Activated CD8-positive, alpha-beta memory T cell treated with anti-CD3 and anti-CD28 coated beads for 4 hours (primary cell): ENCODE measurements around the gene SLC39A10.
"Not testable (repeated sequence)": the region's sequence is repeated elsewhere in the genome, so short reads cannot be mapped to it uniquely, and the experiment has no call there.

Source experiments
- DNase-seq, 2 donors: peaks; one replicate each; pipeline ENCODE4 v3.0.0-alpha.2; 2020; ENCODE audit warnings: low read depth in 2 of 2

The SLC39A10 gene

DNA sequence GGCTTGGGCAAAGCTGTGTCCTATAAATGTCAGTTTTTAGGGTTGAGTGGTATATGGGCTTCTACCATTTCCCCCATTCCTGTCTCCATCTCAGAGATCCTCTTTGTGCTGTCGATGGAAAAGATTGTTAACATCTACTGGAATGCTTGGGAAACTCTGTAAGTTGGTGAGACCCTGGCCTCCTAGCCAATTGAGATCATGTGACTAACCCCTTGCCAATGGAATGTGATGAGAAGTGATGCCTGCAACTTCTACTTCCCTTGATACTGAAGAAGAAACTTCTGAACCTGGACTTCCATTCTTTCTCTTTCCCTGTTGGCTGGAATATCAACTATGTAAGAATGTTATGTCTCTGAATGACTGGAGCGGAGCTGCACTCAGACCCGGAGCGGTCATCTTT is 14.5 kb downstream of the SLC39A10 start:
- no peak for DNase-seq

DNA sequence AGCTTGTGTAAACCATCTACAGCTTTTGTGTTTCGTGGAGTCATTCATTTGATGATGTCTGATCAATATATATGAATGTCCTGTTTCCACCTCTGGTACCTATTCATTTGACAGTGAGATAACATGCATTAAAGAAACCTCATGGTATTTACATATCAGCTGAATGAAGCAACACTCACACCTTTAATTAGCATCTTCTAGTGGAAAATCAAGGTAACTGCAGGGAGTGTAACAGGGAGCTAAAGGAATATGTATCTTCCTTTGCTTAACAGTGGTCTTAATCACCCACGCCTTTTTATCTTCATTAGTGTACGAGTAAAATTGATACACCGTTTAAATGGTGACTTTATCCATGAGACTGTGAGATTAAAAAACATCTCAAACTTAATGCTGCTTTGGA is 15.6 kb downstream of the SLC39A10 start:
- no peak for DNase-seq

DNA sequence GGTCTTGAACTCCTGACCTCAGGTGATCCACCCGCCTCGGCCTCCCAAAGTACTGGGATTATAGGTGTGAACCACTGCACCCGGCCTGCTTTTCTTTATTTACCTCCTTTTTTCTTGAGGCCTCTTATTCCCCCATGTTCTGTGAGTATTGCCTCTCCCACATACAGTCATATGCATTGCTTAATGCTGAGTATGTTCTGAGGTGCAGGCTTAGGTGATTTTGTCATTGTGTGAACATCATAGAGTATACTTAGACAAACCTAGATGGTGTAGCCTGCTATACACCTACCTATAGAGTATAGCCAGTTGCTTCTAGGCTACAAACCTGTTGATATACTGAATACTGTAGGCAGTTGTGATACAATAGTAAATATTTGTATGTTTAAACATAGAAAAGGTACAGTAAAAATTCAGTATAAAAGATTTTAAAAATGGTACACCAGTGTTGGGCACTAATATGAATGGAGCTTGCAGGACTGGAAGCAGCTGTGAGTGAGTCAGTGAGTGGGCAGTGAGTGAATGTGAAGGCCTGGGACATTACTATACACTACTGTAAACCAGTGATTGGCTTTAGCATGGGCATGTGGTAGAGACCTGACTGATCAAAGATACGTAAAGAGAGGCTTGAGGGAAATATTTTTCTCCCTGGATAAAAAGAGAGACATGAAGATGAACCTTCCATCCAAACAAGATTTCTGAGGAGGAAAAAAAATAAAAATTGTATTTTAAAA is 17.6 kb downstream of the SLC39A10 start:
- DNase-seq, result no peak

DNA sequence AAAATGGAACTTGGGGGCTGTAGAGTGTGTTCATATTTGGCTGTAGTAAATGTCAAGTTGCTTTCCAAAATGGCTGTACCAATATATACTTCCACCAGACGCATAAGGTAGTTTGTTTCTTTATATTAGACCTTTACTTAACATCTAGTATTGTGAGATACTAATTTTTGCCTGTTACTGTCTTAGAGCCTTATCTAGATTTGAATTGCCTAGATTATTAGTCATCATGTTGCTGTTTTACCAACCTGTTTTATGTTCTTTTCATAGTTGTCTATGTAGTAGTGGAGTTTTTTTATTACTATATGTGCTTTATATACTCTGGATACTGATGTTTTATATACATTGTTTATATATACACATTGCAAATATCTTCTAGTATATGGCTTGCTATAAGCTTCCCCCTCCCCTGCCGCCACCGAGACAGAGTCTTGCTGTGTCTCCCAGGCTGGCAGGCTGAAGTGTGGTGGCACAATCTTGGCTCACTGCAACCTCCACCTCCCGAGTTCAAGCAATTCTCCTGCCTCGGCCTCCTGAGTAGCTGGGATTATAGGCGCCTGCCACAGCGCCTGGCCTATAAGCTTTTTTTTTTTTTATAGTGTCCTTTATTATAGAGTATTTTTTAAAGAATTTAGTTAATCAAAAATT is 18.9 kb downstream of the SLC39A10 start:
- no peak for DNase-seq

DNA sequence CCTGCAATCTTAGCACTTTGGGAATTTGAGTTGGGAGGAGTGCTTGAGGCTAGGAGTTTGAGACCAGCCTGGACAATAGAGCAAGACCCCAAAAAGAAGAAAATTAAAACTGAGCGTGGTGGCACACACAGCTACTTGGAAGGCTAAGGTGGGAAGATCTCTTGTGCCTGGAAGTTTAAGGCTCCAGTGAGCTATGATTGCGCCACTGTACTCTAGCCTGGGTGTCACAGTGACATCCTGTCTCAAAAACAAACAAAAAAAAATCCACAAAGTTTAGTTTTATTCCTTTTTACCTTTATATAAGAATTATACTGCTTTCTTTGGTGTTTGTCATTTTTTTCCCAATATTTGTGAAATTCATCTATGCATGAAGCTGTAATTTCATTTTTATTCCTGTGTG is 20.3 kb downstream of the SLC39A10 start:
- no peak for DNase-seq

DNA sequence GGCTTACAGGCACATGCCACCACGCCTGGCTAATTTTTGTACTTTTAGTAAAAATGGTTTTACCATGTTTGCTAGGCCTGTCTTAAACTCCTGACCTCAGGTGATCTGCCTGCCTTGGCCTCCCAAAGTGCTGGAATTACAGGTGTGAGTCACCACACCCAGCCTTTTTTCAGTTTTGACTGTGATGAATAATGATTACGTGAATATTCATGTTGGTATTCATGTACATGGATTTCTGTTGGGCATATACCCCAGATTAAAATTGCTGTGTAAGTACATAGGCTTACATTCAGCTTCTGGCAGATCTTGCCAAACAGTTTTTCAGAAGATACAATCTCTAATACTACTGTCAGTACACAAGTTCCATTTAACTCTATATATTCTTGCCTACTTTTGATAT is 20.9 kb downstream of the SLC39A10 start:
- no peak for DNase-seq

DNA sequence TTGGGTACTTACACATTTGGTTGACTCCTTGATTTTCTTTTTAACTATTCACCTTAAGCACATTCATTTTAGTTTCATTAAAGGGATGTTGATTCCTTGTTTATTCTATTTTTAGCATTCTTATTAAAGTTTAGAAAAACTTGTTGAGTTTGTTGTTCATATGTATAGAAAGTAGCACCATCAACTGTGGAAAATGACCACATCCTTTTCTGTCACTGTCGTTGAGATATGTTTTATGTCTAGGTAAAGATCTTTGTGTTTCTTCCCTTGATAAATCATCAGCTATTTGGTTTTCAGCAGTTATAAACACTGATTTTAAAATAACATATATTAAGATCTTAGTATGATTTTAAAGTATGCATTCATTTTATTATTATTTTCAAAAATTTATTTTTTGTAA is 25.1 kb downstream of the SLC39A10 start:
- DNase-seq, result no peak

DNA sequence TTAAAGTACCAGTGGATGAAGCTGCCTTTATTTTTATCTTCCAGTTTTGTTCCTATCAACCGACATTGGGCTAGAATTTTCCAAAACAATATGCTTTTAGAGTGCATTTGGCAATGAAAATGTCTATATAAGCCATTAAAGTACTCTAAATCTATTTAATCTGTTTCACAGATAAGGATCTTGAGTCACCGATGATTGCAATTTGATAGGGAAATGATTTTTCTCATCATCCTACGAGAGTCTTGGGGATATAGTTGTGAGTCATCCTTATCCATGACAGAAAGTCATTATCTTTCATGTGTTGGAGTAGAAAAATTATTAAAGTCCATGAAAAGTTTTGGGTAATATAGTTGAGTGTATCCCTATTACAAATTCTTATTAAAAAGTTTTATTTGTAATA is 26.1 kb downstream of the SLC39A10 start:
- no peak for DNase-seq

DNA sequence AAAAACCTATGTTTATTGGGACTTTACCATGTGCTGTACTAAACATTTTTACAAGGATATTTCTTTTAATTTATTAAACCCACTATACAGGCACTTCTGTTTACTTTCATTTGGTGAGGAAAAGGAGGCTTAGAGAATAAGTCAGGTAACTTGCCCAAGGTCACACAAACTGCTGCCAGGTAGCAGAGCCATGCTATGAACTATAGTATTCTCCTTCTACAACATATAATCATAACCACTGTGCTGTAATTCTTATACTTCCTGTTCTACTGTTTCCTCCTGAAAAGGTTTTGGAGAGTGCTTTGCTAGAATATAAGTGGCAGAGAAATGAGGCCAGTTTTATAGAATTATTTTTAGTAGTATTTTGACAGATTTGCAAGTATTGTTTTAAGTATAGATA is 29.5 kb downstream of the SLC39A10 start:
- no peak for DNase-seq

DNA sequence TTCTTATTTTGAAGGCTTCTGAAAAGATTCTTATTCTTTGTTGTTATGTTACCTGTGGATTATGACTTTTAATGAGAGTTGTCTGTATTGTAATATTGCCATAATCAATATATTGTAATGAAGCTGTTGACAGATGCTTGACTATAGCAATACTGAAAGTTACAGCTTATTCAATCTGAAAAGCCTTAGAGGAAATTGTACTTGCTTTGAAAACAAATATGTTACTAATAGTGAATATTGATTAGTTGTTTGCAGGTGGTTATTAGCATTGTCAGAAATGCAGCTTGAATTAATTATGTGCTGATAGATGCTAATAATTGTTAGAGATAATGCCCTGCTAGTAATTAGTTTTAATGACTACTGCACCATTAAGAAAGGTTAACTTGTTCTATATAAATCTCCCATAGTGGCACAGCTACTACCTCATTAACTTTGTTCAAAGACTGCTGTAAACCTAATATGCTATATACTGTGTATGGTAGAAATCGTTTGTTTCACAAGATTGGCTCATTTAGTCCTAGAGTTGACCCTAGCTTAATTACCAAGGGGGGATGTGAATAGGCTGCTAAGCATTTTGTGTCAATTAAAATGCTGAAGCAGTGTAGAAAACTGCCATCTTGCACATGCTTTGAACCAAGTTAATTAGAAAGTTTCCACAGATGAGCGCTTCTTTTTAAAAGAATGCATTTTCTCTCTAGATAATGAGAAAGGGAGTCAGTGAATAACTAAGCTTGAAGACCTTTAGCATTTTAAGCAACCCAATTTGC is 30.5 kb downstream of the SLC39A10 start:
- DNase-seq, result no peak

DNA sequence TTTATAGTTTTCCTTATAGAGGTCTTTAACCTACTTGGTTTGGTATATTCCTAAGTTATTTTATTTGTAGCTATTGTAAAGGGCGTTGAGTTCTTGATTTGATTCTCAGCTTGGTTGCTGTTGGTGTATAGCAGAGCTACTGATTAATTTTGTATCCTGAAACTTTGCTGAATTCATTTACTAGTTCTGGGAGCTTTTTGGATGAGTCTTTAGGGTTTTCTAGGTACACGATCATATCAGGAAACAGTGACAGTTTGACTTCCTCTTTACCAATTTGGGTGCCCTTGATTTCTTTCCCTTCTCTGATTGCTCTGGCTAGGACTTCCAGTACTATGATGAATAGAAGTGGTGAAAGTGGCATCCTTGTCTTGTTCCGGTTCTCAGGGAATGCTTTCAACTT is 35.5 kb downstream of the SLC39A10 start:
- DNase-seq, result not testable (repeated sequence)

DNA sequence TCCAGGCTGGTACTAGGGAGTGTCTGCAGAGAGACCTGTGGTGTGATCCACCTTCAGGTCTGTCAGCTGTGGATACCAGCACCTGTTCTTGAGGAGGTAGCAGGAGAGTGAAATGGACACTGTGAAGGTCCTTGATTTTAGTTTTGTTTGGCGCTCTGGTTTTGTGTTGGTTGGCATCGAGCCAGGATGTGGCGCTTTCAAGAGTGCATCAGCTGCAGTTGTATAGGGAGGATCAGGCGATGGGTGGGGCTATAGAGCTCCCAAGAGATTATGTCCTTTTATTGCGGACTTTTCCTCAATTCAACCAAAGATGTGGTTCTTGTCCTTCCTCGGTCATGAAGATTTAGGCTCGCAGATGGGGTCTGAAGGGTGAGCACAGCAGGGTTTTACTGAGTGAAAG is 37.5 kb downstream of the SLC39A10 start:
- no peak for DNase-seq

DNA sequence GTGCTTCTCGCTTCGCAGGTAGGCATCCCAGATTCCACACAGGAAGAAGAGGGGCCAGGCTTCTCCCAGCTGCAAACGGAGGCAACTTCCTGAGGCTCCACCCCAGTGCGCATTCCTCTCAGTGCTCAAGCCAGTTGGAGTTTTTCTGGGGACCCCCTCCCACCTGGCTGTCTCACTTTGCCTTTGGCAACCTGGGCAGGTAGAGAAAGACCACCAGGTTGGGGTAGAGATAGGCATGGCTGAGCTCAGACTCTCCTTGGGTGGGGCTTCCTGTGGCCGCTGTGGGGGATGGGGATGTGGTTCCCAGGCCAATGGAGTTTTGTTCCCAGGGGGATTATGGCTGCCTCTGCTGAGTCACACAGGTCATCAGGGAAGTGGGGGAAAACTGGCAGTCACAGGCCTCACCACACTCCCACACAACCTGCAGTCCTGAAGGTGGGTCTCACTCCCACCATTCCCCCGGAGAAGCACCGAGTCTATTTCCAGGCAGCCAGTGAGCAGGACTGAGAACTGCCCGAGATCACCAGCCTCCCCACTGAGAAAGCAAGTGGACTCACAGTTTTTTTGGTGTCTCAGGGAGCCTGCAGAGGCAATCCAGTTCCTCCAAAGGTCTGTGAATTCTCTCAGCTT is 38.1 kb downstream of the SLC39A10 start:
- DNase-seq, result no peak

DNA sequence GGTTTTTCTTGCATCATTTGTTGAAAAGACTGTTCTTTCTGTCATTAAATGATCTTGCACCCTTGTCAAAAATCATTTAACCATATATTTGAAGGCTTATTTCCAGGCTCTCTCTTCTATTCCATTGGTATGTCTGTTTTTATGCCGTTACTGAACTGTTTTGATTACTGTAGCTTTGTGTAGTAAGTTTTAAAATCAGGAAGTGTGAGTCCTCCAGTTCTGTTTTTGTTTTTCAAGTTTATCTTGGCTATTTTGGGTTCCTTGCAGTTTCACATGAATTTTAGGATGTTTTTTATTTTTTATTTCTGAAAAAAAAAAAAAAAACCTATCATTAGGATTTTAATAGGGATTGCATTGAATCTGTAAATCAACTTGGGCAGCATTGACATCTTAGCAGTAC is 39.0 kb downstream of the SLC39A10 start:
- DNase-seq, result no peak

DNA sequence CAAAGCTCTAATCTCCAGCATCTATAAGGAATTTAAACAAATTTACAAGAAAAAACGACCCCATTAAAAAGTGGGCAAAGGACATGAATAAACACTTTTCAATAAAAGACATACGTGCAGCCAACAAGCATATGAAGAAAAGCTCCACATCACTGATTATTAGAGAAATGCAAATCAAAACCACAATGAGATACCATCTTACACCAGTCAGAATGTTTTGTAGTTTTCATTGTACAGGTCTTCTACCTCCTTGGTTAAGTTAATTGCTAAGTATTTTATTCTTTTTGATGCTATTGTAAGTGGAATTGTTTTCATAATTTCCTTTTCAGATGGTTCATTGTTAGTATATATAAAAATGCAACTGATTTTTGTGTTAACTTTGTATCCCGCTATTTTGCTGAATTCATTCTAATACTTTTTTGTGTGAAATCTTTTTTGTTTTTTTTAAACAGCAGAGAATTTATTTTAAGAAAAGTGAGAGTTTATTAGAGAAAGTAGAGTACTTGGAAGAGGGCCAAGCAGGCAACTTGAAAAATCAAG is 40.7 kb downstream of the SLC39A10 start:
- DNase-seq, result no peak

DNA sequence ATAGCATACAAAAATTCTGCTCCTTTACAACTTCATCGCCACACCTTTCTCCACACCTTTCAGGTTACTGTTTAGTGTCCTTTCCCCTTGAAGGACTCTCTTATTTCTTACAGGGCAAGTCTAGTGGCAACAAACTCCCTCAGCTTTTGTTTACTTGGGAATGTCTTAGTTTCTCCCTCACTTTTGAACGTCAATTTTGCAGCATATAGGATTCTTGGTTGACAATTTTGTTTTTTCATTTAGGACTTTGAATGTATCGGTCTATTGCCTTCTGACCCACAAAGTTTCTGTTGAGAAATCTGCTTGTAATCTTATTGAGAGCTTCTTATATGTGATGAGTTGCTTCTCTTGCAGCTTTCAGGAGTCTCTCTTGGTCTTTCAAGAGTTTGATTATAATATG is 43.5 kb downstream of the SLC39A10 start:
- DNase-seq, result no peak

DNA sequence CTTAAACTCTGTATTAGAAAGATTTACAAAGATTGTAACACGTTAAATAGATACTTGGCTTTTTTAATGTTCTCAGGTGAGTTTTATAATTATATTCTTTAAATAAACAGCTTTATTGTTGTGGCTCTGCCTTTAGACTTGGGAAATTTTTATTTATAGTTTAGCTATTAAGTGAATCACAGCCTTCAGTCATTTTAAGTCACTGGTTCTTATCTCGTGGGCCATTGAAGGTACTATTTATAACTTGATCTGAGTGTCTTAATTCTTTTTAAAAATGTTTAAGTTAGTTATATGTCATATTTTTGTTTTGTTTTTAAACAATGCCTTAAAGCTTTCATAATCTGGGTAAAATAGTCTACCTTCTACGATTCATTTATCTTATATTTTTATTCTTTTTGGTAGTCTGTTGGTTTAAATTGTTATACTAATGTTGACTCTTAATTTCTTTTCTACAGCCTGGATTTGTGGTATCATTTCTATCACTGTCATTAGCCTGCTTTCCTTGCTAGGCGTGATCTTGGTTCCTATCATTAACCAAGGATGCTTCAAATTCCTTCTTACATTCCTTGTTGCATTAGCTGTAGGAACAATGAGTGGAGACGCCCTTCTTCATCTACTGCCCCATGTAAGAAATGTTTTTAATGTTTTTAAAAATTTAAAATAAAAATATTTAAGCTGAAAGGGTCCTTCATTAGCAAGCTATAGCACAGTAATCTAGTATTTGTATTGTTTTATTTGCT is 49.3 kb downstream of the SLC39A10 start:
- no peak for DNase-seq

DNA sequence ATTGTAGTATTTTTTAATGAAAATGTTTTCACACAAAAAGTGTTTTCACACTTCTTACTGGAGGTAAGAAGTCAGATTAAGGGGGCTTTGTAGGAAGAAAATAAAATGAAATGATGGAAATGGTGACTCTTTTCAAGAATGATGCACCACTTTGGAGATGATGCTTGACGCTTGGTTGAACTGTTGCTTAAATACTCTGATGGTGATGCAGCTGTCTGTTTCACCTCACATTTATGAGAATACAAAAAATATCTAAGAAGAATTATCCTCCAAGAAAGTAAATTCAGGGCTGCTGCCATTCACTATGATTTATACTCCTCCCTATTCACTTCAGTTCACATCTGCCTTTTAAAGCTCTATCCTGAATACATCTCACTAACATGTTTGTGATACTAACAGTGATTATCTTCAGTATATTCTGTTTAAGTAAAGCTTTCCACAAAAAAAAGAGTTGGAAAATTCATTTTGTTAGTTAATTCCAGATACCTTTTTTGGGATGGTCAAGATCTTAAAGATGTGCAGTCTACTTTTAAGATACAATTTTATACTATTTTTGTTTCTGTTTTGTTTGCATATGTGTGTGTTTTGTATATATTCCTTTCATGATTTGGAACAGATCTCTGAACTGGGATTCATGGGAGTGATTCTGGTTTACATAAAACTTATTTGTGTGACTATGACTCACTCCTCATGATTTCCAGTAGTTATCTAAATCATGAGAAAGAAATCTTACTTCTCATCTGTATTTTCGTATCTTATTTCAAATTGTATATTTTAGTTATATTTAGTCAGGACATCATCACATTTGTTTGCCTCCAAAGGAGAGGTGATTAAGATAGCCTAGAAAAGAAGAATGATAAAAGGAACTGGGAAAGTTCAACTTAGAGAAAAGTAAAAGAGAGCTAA is 53.1 kb downstream of the SLC39A10 start:
- DNase-seq, result no peak

DNA sequence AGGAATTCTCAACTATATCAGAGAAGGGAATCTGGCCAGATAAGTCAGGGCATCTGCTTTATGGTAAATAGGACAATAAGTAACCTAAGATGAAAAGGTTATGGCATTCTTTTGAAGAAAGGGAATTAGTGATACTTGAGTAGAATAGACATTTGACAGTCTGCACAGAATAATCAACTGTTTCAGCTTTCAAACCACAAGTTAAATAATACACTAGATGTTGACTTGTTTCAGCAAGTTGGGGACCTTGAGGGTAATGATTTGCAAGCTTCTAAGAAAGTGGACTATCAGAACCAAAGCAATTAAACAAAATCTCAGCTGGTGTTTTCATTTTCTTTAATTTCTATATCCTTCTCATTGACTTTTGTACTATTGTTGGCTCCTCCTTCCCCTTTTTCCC is 54.5 kb downstream of the SLC39A10 start:
- DNase-seq, result no peak

DNA sequence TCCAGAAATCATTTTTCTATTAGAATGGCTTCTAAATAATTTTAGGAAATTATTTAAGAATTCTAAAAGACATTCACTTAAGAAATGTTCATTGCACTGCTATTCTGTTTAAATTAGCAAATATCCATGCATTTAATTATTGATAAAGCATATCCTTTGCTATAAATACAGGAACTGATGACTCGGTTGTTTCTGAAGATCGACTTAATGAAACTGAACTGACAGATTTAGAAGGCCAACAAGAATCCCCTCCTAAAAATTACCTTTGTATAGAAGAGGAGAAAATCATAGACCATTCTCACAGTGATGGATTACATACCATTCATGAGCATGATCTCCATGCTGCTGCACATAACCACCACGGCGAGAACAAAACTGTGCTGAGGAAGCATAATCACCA is 59.4 kb downstream of the SLC39A10 start:
- no peak for DNase-seq

DNA sequence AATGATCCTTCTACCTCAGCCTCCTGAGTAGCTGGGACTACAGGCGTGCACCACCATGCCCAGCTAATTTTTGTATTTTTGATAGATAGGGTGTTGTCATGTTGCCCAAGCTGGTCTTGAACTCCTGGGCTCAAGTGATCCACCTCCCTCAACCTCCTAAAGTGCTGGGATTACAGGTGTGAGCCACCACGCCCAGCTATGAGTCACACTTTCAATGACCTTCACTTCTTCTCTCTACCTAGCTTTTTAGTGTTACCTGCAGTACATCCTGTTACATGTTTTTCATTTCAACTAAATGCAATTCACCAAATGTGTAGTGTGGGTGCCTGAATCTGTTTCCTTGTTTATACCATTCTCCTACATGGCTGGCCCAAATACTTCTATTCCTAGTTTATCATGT is 64.0 kb downstream of the SLC39A10 start:
- no peak for DNase-seq
